ENCODE data around the gene NOTO.
"Not testable (repeated sequence)": the region's sequence is repeated elsewhere in the genome, so short reads cannot be mapped to it uniquely, and the experiment has no call there.

DNA sequence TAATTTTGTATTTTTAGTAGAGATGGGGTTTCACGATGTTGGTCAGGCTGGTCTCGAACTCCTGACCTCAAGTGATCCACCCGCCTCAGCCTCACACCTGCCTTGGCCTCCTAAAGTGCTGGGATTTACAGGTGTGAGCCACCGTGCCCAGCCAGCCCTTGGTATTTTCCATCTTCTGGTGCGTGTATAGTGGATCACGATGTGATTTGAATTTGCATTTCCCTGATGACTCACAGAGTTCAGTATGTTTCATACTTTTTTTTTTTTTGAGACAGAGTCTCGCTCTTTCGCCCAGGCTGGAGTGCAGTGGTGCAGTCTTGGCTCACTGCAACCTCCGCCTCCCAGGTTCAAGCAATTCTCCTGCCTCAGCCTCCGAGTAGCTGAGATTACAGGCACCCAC, 2.1 kb upstream of the NOTO start:
- TF ChIP-seq TBL1XR1 (IDR thresholded peaks at IDR 0.05; ENCODE audit: low read depth, low read length); CEBPB (IDR thresholded peaks at IDR 0.05; ENCODE audit: borderline replicate concordance in 1 of 2, low read depth in 2 of 2, low read length in 2 of 2); EGR1 (IDR thresholded peaks at IDR 0.05; ENCODE audit: borderline replicate concordance in 1 of 2, low read depth in 2 of 2, low read length in 2 of 2); EP300 (IDR thresholded peaks at IDR 0.05; ENCODE audit: borderline replicate concordance in 1 of 2, control insufficient read depth in 1 of 2, low read depth in 2 of 2, low read length in 2 of 2): not testable (repeated sequence)

Data from GM12878 (cell line).